Ecto neural progenitor cell (in vitro differentiated cells): ENCODE data around the gene PPEF1.
"Not testable (repeated sequence)": the region's sequence is repeated elsewhere in the genome, so short reads cannot be mapped to it uniquely, and the experiment has no call there.

Source experiments
- DNase-seq: peaks from one replicate; pipeline ENCODE4 v3.0.0-alpha.2; 2018; ENCODE audit warnings: low spot score

PPEF1 gene

GRCh38 chrX:18701621-18702361 is 5.7 kb upstream of the PPEF1 start:
- no peak for DNase-seq

DNA sequence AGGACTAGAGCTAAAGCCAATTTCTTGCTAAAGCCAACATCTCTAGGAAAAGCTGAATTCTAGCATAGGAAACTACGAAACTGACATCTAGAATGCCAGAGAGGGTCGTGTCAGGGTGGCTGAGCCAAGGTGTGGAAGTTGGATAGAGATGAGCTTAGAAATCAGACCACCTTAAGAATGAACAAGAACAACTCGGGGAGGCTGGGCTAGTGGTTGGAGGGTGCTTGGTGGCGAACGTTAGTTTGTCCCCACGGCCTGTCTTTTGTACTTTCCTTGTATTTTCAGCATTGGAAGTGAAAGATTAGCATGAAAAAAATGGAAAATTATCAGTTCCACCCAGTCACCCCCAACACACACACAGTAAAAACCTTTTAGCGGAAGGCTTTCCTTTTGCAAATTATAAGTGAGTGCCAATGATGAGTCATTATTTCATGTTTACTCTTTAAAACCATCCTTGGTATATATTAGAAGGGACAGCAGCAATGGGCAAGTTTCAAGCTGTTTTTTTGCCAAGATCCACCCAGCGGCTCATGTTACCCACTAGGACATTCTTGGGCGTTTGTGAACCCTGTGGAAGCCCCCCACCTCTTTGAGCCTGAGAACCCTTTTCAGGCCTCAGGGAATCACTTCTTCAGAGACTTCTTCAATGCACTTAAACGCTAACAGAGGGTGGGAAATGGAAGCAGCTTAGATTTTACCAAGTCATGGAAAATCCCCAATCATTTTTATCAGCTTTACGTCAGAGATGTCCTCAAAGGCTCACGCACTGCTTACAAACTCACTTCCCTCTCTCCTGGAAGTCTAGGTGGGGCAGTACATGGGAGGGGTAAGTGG is 4.9 kb upstream of the PPEF1 start:
- DNase-seq, result no peak

GRCh38 chrX:18709833-18710232 is 2.4 kb downstream of the PPEF1 start:
- no peak for DNase-seq

- DNase-seq, result no peak
Observed at GRCh38 chrX:18714910-18715309, 7.5 kb downstream of the PPEF1 start.

DNA sequence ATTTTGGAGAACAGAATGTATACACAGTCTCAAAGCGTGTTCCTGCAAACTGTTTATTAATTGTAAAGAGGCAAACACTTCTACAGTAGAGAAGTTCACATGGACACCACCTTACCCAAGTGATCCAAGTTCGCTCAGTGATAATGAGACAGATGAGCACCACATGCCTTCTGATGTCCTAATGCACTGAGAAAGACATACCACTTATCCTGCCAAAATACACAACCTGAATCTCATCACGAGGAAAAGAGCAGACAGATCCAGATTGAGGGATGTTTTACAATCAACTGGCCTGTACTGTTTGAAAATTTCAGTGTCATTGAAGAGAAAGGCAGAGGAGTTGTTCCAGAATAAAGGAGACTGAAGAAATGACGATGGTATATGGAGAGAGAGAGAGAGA is 12.4 kb downstream of the PPEF1 start:
- DNase-seq, result no peak

DNA sequence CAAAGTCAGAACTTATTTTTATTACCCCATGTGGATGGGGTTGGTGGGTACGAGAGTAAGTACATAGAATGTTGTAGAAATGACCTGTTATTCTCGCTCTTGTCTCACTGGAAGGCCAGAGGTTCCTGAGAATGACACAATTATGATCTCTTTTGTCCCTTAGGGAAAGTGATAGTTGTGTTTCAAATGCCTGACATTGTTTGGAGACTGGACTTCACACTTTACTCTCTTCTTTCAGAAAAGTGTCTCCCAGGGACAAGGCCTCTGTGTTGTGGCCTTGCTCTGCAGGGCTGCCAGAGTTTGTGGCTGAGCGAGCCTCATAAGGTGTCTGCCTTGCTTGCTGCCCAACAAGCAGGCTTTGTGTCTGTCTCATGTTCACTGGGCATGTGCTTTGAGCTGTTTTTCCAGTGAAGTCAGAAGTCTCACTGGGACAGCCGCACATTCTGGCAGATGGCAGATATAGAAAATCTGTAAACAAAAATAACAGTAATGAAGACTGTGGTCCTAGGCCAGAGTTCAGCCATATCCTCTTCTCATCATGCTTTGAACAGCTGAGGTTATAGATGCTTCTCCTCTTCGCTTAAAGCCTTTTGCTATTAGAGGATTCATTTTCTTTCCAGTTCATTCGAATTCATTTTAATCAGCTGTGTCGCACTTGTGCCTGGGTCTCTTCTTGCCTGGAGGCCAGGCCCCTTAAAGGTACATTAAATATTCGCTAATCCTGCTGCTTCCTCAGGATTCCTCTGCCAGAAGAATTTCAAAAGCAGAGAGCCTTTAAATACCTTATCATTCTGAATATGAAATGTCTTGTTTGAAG is 14.4 kb downstream of the PPEF1 start:
- DNase-seq, result no peak

DNA sequence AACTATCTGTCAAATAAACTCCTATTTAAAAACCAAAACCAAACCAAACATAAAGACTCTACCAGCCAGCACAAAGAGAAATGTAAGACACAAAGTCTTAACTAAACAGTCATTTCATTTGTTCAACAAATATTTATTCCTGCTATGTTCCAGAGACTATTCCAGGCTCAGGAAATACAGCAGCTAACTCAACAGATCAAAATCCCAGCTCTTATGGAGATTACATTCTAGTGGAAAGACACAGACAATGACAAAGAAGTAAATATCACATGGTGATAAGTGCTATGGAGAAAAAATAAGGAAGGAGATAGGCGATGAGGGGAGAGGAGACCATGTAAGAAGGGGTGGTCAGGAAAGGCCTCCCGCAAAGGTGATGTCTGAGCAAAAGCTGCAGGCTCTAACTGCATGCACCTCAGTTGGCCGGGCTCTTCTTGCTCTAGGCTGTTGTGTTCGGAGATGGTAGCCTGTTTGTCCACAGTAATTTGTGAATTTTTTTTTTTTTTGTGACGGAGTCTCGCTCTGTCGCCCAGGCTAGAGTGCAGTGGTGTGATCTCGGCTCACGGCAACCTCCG is 15.1 kb downstream of the PPEF1 start:
- no peak for DNase-seq

DNA sequence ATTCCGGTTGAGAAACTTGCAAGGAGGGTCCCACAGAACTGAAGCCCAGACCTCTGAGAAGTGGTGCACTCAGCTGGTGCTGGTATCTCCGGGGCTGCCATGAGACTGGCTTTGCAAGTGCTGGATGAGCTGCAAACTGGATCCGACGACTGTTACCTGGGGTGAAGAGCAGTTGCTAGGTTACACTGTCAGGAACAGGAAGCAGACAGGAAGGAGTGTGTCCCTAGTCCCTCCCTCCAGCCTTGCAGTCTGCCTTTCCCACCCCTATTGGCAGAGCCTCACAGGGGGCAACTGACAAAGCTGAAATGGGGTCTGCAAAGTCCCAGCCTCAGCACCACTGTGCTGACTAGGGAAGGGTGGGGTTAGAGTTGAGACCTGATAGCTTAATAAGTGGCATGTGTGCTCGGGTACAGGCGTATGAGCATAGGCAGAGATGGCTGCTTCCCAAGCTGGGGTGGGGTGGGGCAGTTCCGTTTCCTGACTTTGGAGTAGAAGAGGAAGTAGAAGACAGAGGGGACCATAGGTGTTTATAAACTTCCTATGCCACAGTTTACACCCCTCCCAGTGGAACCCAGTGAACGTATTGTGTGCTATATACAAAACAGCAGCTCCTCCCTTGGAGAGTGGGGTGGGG is 18.0 kb downstream of the PPEF1 start:
- no peak for DNase-seq

GRCh38 chrX:18733287-18733686 is 25.8 kb downstream of the PPEF1 start:
- DNase-seq, result no peak

DNA sequence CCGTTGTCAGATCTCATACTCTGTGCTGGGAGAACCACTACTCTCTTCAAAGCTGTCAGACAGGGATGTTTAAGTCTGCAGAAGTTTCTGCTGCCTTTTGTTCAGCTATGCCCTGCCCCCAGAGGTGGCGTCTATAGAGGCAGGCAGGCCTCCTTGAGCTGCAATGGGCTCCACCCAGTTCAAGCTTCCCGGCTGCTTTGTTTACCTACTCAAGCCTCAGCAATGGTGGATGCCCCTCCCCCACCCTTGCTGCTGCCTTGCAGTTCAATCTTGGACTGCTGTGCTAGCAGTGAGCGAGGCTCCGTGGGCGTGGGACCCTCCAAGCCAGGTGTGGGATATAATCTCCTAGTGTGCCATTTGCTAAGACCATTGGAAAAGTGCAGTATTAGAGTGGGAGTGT is 32.2 kb downstream of the PPEF1 start:
- not testable (repeated sequence) for DNase-seq

- no peak for DNase-seq
Observed at GRCh38 chrX:18748499-18748898, 41.1 kb downstream of the PPEF1 start.

DNA sequence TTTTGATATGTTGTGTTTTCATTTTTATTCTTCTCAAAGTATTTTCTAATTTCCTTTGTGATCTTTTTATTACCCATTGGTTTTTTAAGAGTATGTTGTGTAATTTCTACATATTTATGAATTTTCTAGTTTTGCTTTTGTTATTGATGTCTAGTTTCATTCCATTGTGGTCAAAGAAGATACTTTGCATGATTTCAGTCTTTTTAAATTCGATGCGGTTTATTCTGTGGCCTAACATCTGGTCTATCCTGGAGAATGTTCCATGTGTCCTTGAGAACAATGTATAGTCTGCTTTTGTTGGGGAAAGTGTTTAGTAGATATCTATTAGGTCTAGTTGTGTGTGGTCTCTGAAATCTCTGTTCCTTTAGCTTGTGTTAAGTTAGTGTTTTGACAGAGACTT is 46.2 kb downstream of the PPEF1 start:
- no peak for DNase-seq

- no peak for DNase-seq
Observed at GRCh38 chrX:18755651-18756050, 48.2 kb downstream of the PPEF1 start.

DNA sequence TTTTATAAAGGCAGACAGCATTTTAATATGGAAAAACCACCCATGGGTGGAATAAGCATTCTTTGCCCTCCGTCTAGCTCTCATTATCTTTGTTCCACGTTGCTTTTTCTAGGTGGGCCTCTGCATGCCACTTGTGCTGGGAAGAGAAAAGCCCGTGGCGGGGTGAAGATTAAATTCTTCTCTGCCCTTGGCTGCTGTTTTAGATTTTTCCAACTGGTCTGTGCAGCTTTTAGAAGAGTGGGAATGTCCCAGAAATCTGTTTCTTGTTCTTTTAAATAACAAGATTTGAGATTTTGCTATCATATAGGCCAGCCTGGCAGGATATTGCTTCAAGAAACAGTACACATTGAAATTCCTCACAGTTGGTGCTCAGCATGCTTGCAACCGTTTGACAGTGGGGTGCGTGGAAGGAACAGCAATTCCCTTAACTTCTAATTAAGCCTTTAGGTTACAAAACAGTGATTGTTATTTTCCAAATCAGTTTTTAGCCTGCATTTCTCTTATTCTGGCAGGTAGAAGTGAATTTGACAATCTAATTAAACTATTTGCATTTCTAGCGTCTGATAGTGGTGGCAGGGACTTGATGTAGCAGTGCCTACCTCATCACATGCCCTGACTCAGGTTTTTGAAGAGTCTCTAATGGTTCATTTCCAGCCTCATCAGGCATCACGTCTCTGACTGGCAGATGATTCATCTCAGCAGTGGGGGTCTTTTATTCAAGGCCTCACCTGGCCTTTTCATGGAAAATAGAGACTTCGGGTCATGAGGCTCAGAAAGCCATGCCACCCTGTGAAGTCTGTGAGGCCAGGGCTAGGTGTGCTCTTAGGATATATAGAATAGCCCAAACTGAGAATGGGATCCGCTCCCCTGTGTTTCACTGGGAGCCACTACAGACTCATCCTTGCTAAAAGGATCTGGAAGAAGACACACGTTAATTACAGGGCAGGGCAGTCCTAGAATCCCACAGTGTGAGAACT is 50.8 kb downstream of the PPEF1 start:
- no peak for DNase-seq

DNA sequence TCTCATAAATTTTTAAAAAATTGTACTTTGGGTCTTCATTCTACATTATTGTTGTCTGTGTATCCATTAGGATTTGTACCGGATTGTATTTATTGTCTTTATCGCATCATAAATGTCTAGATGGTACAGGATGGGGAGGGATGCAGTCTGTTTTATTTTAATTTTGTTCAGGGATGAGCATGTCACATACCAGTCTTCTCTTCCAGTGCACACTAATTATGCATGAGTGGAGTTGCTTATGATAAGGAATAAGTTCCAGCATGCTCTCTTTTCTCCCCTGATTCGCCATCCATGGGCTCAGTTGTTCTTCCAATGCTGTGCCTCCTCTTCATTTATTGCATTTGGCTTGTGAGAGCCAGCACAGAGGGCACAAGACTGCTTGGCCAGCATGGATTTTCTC is 54.3 kb downstream of the PPEF1 start:
- DNase-seq, result no peak

GRCh38 chrX:18763106-18763505 is 55.7 kb downstream of the PPEF1 start:
- not testable (repeated sequence) for DNase-seq

- no peak for DNase-seq
Observed at GRCh38 chrX:18769364-18769763, 61.9 kb downstream of the PPEF1 start.

DNA sequence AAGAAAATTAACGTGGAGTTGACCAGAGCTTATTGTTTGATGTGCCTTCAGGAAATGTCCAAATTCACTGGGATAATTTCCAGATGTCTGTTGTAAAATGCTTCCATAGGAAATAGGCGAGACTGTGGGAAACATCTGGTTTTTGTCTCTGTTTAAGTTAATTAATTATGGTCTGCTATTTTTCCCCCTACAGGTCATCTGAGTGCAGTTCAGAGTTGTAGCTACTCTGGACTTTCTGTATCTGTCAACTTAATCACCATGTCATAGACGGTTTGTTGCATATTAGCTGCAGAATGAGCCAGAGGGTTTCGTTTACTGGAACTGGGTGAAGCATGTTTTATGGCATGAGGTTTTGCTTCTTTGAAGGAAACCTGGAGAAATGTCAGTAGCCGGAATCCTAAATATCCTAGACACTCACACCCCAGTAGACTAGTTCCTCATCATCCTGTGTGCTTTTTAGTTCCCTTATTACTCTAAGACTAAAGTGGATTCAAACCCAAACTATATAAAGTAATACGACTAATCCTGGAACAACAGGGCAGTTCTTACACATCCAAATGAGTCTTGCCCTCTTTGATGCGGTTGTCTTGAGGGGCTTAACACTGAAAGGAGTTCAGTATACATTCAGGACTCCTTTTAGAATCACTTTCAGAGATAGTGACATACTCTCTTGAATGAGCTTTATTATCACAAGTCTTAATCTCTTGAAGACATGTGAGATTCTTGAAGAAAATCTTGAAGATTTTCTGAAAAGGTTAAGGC is 62.5 kb downstream of the PPEF1 start:
- DNase-seq, result no peak

DNA sequence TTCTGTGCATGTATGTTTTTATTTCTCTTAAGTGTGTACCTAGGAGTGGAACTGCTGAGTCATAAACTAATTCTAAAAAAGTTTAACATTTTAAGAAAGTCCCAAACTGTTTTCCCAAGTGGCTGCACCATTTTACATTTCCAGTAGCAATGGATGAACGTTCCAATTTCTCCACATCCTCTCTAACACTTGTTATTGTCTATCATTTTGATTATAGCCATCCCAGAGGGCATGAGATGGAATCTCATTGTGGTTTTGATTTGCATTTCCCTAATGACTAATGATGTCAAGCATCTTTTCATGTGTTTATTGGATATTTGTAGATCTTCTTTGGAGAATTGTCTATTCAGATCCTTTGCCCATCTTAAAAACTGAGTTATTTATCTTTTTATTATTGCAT is 82.5 kb downstream of the PPEF1 start:
- no peak for DNase-seq

DNA sequence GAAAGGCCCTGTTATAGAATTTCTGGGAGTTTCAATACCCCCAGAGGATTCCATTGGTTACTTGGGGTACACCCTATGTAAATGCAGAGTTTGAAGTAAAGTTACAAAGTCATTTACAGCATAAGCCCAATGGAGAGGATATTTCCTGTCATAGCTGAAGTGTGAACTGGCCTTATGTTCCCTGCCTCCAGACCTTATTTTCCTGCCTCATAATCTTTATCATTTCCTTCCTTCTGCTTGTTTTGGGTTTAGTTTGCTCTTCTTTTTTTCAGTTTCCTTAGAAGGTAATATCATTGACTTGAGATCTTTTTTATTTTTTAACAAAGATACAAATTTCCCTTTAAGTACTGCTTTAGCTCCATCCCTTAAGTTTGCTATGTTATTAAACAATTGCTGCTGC is 85.4 kb downstream of the PPEF1 start:
- DNase-seq, result no peak
